HG02642 (cell line): ENCODE measurements around the gene FRYL.
A peak's percentile ranks its signal among the peaks of the same experiment; 100 is the strongest.

Experiments used
- ATAC-seq: cut with Tn5 transposase; IDR thresholded peaks from one replicate; pipeline ENCODE4 v1.9.1; 2021; ENCODE audit warnings: mild to moderate bottlenecking; ENCODE audit not compliant: unreplicated experiment, poor library complexity

The FRYL gene

DNA sequence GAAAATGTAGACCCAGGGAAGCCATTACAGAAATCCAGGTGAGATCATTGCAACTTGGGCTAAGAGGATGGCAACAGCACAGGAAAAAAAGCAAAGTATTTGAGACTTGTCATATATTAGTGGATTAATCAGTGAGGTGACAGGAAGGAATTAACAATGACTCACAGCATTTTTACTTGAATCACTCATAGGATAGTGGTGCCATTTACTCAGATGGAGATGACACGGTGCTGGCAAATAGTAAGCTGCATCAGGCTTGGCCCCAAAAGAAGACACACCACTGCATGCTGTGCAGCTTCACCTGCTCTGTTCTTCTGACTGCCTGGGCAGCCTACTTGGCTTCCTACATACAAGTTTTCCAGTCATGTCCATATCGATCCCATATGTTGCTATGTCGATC lies 144.8 kb downstream of the FRYL start:
- ATAC-seq = no peak

DNA sequence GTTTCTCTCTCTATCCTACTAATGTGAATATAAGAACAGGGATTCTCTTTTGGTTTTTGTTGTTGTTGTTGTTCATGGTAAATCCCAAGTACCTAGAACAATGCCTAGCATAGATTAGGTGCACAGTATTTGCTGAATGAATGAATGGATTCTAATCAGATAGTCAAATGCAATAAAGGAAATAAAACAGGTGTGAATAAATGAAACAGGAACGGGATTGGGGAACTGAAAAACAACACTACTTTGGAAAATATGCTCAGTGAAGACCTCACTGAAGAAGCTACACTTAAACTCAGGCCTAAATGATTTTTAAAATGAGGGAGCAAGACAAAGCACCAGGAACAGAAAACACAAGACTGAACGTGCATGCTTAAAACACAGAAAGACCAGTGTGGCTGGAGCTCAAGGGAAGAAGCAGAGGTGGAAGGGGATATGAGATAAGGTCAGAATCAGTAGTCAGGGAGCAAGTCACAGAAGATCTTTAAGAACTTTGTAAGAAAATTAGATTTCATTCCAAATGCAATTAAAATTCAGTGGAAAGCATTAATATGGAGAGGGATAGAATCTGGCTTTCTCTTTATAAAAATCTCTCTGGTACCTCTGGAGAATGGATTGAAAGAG lies 145.3 kb downstream of the FRYL start:
- no peak for ATAC-seq

DNA sequence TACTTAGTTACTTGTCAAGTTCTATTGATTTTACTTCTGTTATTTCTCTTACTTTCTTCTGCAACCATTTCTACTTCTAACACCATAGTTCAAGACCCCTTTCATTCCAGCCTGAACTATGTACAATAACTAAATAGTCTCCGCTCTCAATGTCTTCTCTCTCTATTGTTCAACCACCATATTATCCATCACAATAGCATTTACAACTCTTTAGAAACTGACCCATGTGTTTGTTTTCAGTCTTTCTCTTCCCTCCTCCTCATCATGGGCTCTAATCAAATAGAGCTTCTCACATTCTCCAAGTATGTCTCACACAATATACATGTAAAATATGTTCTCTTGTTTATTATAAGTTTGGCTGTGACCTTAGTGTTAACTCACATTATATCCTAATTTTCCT lies 146.4 kb downstream of the FRYL start:
- no peak for ATAC-seq

DNA sequence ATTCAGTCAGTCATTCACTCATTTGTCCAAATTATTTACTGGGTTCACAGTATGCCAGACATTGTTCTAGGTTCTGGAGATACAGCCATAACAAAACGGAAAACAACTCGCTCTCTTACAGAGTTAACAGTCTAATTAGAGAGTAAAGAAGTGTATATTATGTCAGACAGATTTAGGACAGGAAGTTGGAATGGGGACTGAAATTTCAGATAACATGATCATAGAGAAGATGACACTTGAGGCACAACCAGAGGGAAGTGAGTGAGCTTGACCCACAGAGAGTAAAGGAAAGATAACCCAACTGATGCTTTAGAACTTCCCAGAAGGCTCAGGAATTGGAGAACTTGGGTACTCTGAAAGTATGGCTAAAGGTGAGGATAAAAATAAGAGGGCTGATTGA lies 150.6 kb downstream of the FRYL start:
- ATAC-seq = no peak

DNA sequence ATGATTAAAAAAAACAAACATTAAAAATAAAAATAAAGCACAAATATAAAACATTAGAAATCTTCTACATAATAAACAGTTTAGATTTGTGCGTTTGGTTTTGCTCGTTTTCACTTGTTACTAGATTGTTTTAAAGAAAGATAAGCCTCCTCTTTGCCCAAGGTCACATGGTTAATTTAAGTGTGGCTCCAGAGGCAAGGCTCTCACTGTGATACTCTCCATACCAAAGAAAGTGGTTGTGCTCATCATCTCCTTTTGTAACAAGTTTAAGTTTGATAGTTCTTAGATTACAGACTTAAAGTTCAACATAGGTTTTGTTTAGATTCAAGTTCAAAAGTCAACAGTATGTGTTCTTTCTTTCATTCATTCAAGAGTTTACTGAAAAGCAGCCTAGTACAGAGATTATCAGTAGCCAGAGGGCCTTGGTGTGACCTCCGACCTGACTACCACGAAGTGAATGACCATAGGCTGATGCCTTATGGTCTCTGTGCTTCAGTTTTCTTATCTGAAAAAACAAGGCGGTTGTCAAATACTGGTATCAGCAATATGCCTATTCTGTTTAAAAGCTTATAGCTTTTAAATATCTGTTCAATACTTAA lies 156.8 kb downstream of the FRYL start:
- no peak for ATAC-seq

DNA sequence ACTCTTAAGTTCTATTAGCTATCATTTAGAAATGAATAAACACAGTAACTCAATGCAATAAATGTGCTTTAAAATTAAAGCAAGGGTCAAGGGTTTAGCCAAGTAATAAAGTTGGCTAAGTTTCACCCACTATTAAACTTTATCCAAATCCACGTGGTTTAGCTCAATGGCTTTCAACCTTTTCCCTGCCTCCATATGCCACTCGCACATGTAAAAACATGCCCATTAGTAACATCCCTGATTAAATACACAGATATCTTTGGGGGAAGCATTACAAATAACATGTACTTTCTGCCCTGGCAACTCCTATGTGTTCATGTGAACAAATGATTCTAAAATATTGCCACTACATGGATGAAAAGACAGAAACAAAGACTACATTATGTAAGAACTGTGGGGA lies 159.2 kb downstream of the FRYL start:
- no peak for ATAC-seq

DNA sequence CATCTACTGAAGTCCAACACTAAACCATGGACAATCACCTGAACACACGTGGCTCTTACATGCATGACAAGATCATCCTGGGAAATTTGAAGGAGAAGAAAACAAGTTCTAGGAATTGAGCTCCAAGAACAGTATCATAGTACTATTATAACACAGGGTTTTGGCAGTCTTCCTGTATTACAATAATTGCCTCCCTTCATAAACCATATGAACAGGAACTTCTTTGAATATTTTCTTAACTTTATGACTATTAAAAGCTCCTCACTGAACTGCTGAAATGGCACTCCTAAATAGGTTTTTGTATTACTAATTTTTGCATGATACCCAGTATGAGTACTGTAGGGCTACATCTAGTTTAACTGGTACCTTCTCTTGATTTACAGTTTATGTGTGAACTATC lies 160.0 kb downstream of the FRYL start:
- ATAC-seq = no peak

DNA sequence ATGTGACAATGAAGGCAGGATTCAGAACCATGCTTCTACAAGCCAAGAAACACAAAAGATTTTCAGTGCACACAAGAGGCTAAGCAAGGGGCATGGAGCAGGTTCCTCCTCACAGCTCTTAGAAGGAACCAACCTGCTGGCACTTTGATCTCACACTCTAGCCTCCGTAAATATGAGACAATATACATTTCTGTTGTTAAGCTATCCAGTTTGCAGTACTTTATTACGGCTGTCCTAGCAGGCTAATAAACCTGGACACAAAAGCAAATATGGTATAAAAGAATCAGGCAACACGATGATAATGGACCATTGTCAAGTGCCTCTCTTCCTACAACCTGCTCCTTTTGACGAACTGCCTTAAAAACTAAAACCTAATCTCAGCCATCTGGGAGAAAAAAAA lies 175.6 kb downstream of the FRYL start:
- no peak for ATAC-seq

DNA sequence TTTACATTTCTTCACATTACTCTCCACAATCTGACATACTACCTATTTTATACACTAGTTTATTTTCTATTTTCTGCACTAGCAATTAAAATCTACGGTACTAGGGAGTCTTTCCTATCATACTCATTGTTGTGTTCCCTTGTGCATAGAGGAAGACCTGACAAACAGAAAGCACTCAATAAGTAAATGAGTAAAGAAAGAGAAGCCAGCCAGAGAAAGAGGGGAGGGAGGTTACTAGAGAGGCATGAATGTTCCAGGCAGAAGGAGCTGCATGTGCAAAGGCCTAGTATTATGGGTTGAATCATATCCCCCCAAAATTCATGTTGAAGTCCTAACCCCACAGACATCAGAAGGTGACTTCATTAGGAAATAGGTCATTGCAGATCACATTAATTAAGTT lies 176.0 kb downstream of the FRYL start:
- ATAC-seq = no peak

DNA sequence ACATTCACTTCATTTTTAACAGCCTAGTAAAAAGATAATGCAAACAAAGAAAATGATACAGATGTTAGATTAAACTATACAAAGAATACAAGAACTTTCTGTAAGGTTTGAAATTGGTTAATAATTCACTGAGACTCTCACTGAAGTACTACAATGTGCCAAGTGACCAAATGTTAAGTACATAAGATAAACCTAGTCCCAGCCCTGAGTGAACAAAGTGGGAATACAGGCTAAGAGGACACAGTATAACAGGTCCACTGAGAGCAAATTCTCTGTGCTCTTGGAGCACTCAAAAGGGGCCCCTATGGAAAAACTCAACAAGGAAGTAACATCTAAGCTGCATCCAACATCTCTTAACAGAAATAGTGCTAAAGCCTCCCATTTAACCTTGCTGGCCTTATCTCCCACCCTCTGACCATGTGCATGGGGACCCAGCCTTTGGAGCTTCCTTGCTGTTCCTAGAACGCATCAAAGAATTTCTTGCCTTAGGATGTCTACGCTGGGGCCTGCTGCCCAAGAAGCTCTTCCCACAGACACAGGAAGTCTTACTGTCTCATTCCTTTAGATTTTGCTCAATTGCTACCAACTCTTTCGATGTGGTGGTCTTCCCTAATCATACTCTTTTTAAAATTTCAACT lies 176.6 kb downstream of the FRYL start:
- no peak for ATAC-seq

DNA sequence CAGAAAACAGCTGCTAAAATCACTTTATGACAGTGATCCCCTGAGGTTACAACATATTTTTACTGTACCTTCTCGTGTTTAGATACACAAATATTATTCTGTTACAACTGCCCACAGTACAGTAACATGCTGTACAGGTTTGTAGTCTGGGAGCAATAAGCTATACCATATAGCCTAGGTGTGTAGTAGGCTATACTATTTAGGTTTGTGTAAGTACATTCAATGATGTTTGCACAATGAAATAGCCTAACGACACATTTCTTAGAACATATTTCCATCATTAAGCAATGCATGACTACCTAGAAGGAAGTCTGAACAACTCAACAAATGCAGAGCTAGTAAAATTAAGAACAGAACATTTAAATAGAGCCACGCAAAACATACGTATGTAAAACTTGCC lies 177.3 kb downstream of the FRYL start:
- ATAC-seq = no peak

DNA sequence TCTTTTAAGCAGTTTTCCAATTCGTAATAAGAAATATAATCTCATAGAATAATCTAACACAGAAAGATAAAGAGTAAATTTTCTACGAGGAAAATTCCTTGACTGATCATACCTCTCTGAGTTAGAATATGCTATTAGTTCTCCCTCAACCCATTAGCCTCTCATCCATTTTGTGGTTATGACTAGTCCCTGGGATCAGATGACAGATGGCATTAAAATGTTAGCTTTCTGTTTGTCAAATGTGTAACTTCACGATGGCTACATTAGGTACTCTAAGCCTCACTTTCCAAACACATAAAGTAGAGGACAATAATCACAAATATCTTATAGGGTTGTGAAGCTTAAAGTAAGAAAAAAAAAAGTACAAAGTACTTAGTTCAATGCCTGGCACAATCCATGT lies 177.9 kb downstream of the FRYL start:
- no peak for ATAC-seq

DNA sequence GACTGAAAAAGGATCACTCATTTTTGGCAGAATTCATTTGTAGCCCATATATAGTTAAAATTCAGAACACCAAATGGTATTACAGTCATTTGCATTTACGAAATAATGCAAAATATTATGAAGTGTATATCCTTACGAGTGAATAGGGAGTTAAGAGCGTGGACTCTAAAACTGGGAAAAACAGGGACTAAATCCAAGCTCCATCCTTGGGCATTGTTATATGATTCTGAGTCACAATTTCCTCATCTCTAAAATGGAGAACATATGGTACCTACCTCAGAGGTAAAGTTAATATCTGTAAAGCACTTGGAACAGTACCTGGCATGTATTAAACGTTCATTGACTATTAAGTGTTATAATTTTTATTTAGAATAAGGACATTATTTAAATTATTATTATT lies 183.7 kb downstream of the FRYL start:
- no peak for ATAC-seq

DNA sequence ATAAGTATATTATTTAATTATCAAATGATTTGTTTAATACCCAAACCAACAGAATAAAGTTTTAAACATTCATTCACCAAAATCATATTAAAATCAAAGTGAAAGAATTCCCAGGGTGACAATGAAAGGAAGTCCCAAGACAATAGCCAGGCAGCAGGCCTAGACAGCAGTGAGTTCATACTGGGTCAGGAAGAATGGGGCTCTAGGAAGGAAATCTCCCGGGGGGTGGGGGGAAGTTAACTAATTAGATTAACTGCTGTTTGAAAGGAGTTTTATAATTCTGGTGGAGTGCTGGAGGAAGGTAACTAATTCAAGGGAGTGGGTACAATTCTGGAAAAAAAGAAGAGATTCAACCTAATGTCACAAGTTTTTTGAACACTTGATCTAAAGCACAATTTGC lies 185.9 kb downstream of the FRYL start:
- ATAC-seq = no peak

DNA sequence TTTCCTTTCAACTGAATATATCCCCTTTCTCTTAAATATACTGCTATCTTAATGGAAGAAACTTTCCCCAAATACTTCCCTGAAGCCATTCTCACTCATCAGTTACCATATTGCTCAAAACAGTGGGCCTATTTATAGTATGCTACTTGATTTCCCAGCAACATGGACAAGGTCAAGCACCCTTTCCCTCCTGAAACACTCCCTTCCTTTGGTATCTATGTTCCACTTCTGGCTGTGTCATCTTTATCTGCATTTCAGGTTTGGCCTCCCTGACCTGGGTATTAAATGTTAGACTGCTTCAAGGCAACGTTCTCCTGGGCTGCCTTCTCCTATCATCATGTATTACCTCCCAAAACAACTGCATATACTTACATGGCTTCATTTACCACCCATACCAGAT lies 188.7 kb downstream of the FRYL start:
- ATAC-seq = no peak

DNA sequence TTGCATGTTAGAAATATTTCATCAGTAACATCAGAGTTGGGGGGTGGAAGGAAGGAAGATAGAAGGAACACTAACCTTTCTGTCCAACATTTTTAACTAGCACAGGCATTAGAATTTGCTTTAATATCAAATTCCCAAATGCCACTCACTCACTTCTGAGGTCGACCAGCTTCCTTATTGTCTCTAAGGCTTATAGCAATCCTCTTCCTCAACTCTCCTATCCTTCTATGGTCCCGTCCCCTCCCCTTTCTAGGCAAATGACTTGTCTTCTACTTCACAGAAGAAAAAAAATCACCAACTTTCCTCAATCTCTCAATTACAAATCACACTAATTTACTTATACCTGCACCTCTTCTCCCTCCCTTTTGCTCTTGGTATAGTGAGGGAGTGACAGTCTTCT lies 189.2 kb downstream of the FRYL start:
- no peak for ATAC-seq

DNA sequence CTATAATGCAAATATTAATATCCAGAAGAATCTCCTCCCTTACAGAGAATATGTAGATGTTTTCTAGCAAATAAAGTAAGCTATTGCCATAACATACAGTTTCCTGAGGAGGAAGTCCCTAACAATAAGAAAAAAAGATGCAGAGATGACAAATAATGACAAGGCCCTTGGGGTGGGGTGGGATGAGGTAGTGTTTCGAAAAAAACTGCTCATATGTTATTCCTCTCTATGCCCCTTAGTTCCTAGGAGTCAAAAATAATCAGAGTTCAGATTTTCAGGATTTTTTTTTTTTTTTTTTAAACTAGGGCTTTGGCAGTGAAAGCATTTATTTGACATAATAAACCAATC lies 191.0 kb downstream of the FRYL start:
- ATAC-seq = no peak

DNA sequence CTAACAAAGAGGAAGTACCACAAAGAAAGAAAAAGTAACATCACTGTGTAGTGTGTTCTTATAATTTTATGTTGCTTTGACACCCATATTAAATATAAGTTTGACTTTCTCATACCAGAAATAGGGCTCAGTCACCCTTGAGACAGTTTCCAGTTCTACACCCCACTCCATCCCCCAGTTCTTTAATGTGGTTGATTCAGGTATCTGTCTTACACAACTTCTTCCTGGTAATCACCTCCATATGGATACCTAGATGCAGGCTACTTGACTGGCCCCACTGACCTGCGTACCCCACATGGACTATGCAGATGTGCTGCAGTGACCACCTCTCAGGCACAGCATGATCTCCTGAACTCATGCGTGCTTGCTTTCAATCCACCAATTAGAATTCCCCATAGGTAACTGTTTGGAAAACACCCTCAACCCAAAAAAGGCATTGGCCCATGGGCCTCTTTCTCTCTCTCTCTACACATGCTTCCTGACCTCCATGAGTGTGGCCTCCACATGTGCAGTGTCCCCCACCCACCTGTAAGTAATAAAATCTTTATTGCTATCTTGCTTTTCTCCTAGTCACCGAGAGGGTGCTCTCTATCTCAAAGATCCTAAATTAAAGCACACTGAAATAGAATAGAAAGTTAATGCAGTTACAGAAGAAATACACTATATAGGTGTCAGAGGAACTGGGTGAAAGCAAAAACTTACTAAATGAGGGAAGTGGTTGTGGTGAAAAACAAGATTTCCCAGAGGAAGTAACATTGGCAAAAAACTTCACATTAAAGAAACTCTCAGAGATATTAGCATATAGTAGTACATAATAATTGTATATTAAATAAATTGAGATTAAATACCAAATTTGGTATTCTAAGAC lies 191.6 kb downstream of the FRYL start:
- no peak for ATAC-seq

DNA sequence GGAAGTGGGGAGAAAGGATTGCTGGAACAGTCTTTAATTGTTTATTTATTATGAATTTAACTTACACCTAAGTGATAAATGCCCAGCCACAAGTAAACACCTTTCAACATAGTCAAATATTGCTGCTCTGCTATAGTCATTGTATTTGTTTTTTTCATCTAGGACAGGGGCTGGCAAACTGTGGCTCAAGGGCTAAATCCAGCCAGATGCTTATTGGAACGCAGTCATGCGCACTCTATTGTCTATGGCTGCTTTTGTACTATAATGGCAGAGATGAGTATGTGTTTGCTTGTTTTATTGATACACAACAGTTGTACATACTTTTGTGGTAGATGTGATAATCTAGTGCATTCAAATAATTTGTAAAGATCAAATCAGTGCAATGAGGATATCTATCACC lies 194.7 kb downstream of the FRYL start:
- ATAC-seq = no peak

DNA sequence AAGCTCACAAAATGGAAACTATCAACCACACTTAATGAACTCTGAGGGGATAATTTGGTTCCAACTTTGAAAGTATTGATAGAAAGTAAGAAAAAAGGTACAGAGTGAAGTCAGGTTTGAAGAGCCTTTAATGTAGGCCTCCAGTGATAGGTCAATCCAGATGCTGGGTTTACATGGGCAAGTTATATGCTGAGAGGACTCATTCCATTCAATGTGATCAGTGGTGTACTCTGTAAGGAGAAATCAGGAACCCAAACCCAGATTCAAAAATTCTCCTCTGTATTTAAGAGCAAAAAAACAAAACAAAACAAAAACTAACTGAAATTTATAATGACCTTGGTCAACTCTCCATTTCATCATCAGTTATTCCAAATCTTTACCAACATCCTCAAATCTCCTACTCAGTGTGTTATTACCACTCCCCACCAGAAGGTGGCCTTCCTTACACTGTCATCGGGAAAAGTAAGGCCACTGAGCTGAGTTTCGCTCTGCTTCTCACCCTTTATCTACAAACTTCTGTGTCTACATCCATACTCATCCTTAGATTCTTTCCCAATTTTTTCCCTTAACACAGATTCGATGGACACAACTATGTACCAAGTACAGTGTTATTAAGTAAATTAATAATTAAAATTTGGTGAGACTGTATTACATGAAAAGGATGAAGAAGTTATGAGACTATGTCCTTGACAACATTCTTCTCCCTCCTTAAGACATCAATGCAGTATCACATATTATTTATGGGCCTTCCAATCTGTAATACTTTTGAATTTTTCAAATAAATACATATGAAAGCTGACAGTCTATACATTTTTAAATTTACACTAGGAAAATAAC lies 201.7 kb downstream of the FRYL start:
- peak; percentile 75 for ATAC-seq

DNA sequence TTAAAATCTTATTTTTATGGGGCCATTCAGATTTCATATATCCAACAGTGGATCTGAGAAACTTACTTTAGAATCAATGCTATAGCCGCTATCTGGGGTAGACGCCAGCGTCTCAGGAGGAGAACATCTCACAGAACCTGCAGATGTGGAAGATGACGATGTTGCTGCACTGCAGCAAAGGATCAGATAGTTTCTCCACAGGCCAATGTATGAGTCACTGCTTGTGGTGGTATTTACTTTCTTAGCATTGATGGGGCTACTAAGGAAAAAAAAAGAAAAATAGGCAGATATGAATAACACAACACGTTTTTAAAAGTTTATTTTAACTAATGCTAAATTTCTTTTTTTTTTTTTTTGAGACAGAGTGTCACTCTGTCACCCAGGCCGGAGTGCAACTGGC lies 204.1 kb downstream of the FRYL start:
- ATAC-seq = no peak
